B cell (primary cell): ENCODE data around the gene PPP1R13B. TPM values are rescaled to one million over a fixed set of nuclear protein-coding genes. Genes with fewer than 3 reads are reported as not detected.

Experiments
- ATAC-seq: fragments of 200-7000 bp; cut with Tn5 transposase; one replicate; pipeline ENCODE4 v1.10.0; 2021; ENCODE audit warnings: low read depth, mild to moderate bottlenecking, moderate number of reproducible peaks, moderate library complexity
- CTCF ChIA-PET: fragments of 350-600 bp; sonication (Branson Sonifier 250); formaldehyde crosslinking; loops from one replicate; lab custom pipeline; 2021; ENCODE audit warnings: antibody characterized with exemption, inconsistent platforms; lab: Charles Lee
- POLR2A ChIA-PET: fragments of 350-600 bp; sonication (Branson Sonifier 250); formaldehyde crosslinking; loops from one replicate; lab custom pipeline; 2021; ENCODE audit warnings: antibody characterized with exemption; lab: Charles Lee
- DNase-seq: peaks from one replicate; pipeline ENCODE4 v3.0.0; 2013
- H2AFZ ChIP-seq: 2 replicates; pipeline ENCODE4 v1.6.1; 2012; ENCODE audit warnings: mild to moderate bottlenecking, low read depth, low read length; ENCODE audit not compliant: insufficient read depth, poor library complexity, severe bottlenecking
- H3K27ac ChIP-seq, 2 donors: 1 replicate in 1 of 2; 2 replicates in 1 of 2; pipeline ENCODE4 v1.5.1; 2012 to 2013; ENCODE audit warnings: low read length in 2 of 2, mild to moderate bottlenecking in 2 of 2, moderate library complexity in 1 of 2
- H3K27me3 ChIP-seq, 4 experiments: fragments of 200-600 bp in 1 of 4; sonication (generic) in 1 of 4; replicated peaks in 1 of 4; 1 replicate in 2 of 4; 2 replicates in 2 of 4; pipeline versions ENCODE4 v1.6.1 to v1.7.0; 2013 to 2016; ENCODE audit warnings: low read length in 3 of 4, mild to moderate bottlenecking in 2 of 4, mixed read lengths in 1 of 4, moderate library complexity in 1 of 4; ENCODE audit not compliant: insufficient read depth in 4 of 4, control insufficient read depth in 3 of 4; ENCODE audit errors: control extremely low read depth in 1 of 4
- H3K36me3 ChIP-seq, 2 experiments: replicated peaks in 1 of 2; 1 replicate in 1 of 2; 2 replicates in 1 of 2; pipeline versions ENCODE4 v1.6.1 to v1.7.1; 2013; ENCODE audit warnings: low read length in 1 of 2; ENCODE audit not compliant: insufficient read depth in 2 of 2, control insufficient read depth in 1 of 2; ENCODE audit errors: control extremely low read depth in 1 of 2, extremely low read depth in 1 of 2
- H3K4me1 ChIP-seq, 2 donors: fragments of 200-600 bp in 1 of 2; sonication (generic) in 1 of 2; 1 replicate in 1 of 2; 2 replicates in 1 of 2; pipeline versions ENCODE4 v1.5.1 to v1.6.1; 2013 to 2017; ENCODE audit warnings: low read length in 2 of 2; ENCODE audit not compliant: control insufficient read depth in 2 of 2, insufficient read depth in 2 of 2
- H3K4me2 ChIP-seq: replicated peaks from 2 replicates; pipeline ENCODE3; 2012; ENCODE audit warnings: mild to moderate bottlenecking, low read depth, low read length; ENCODE audit not compliant: poor library complexity, severe bottlenecking
- H3K4me3 ChIP-seq, 5 experiments: fragments of 200-600 bp in 1 of 5; sonication (generic) in 1 of 5; 1 replicate in 3 of 5; 2 replicates in 2 of 5; pipeline versions ENCODE4 v1.5.1 to v1.7.0; 2011 to 2016; ENCODE audit warnings: low read length in 4 of 5, mild to moderate bottlenecking in 4 of 5, low read depth in 2 of 5, control low read depth in 1 of 5, moderate library complexity in 1 of 5; ENCODE audit not compliant: insufficient read depth in 1 of 5; ENCODE audit errors: control extremely low read depth in 1 of 5, extremely low read depth in 1 of 5
- H3K79me2 ChIP-seq: fragments of 200-600 bp; sonication (generic); one replicate; pipeline ENCODE4 v1.6.0; 2016; ENCODE audit warnings: low read length; ENCODE audit not compliant: control insufficient read depth, insufficient read depth
- H3K9ac ChIP-seq: fragments of 200-600 bp; sonication (generic); 2 replicates; pipeline ENCODE4 v1.6.1; 2017; ENCODE audit warnings: mild to moderate bottlenecking, low read length, moderate library complexity
- H3K9me3 ChIP-seq, 3 donors: one replicate each; pipeline versions ENCODE4 v1.6.1 to v1.7.1; 2013; ENCODE audit warnings: low read length in 2 of 3; ENCODE audit not compliant: control insufficient read depth in 2 of 3, insufficient read depth in 1 of 3; ENCODE audit errors: control extremely low read depth in 1 of 3
- H4K20me1 ChIP-seq: 2 replicates; pipeline ENCODE4 v1.6.0; 2012; ENCODE audit warnings: mild to moderate bottlenecking, low read length; ENCODE audit not compliant: insufficient read depth, control insufficient read depth, poor library complexity, severe bottlenecking
- H3K27ac Mint-ChIP-seq: one replicate; pipeline ENCODE4 v1.8.0; 2021; ENCODE audit warnings: mixed read lengths
- H3K27me3 Mint-ChIP-seq: one replicate; pipeline ENCODE4 v1.8.0; 2021; ENCODE audit warnings: mixed read lengths
- H3K4me1 Mint-ChIP-seq: one replicate; pipeline ENCODE4 v1.8.0; 2021; ENCODE audit warnings: mixed read lengths
- H3K4me3 Mint-ChIP-seq: one replicate; pipeline ENCODE4 v1.8.0; 2021; ENCODE audit warnings: mixed read lengths
- H3K9me3 Mint-ChIP-seq: one replicate; pipeline ENCODE4 v1.8.0; 2022; ENCODE audit warnings: mixed read lengths; ENCODE audit not compliant: insufficient read depth
- CTCF ChIP-seq: fragments of 200-600 bp; IDR thresholded peaks from one replicate; pipeline ENCODE4 v1.8.0; 2022; ENCODE audit warnings: antibody characterized with exemption, mild to moderate bottlenecking
- EZH2 ChIP-seq: IDR thresholded peaks from 2 replicates; pipeline ENCODE4 v1.6.1; 2012; ENCODE audit warnings: borderline replicate concordance, low read depth, mild to moderate bottlenecking, moderate library complexity, low read length; ENCODE audit not compliant: insufficient read depth, poor library complexity, severe bottlenecking
- WGBS: methylation state at CpG from one replicate; pipeline ENCODE4 v1.1.5; 2013; ENCODE audit warnings: missing lambda C conversion rate; ENCODE audit not compliant: insufficient coverage; 5-methylcytosine and 5-hydroxymethylcytosine counted together
- intact Hi-C: fragments of 100-400 bp; cut with micrococcal nuclease; formaldehyde crosslinking; loops from one replicate; pipeline ENCODE4 v1.10.0; 2022
- polyA plus RNA-seq: library from polyadenylated mRNA; depleted of rRNA; stranded (reverse); fragments of >200 nt; gene quantifications from 2 replicates; pipeline ENCODE4 v1.2.3, GENCODE V29; 2012
- total RNA-seq, 2 donors: library from RNA; stranded (reverse); fragments of 120-200 nt in 1 of 2; gene quantifications; 1 replicate in 1 of 2; 2 replicates in 1 of 2; pipeline versions ENCODE4 v1.2.3 to v1.2.4, GENCODE V29; 2013 to 2022

PPP1R13B gene
- total and polyA plus RNA-seq, 2 donors (not counting 1 experiment from before 2014, with no cell fraction given): 10.1 to 27.7 TPM

DNA sequence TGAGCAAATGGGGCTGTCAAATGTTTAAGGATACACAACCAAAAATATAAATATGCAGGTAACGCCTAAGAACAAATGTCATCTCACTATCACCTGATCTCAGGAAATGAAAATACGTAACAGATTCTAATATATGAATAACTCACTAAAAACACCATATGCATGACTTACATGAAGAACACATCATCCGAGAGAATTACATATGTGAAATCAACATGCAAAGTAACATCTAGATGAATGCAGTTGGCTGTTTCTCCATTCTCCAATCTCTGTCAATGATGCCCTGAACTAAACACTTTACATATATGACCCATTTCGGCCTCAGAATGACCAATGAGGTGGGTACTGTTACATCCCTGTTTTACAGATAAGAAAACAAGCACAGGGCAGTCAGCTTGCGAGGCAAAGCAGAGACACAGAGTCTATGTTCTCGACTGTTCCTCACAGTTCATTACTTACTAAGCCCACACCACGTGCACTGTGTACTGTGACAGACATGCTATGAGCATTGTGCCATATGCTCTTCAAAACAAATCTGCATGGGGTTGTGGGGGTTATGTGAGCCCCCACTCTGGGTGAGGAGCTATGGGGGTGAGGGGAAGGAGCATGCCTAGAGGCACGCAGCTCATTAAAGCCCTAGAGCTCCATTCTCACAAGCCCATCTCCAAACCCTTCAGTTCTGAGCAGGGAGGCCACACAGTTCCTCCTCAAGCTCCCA is 89.2 kb downstream of the PPP1R13B start:
- POLR2A ChIA-PET: no interaction called here
- no peaks in the 10 kb centered on the region for H3K4me1 Mint-ChIP-seq
- H2AFZ ChIP-seq: no peak overlapping the region
- no peaks in the 10 kb centered on the region for H3K79me2 ChIP-seq
- no peak overlapping the region for H3K4me2 ChIP-seq
- TF ChIP-seq EZH2: no peak
- TF ChIP-seq CTCF: no peak
- no peaks in the 10 kb centered on the region for H3K27me3 ChIP-seq
- ATAC-seq (no peak), DNase-seq (no peak)
- no peaks in the 10 kb centered on the region for H3K9me3 Mint-ChIP-seq
- H3K4me3 Mint-ChIP-seq: no peak overlapping the region
- CTCF ChIA-PET: interaction anchor here (0.6 kb wide), 1 partner anchor 74 kb away, joined by 6 read pairs; no protein-coding TSS in a partner anchor
- H3K4me1 ChIP-seq: no peaks in the 10 kb centered on the region
- no peaks in the 10 kb centered on the region for H4K20me1 ChIP-seq
- no peaks in the 10 kb centered on the region for H3K36me3 ChIP-seq
- H3K9ac ChIP-seq: no peak overlapping the region
- H3K27ac Mint-ChIP-seq: no peak overlapping the region
- no peak overlapping the region for H3K4me3 ChIP-seq
- no peaks in the 10 kb centered on the region for H3K9me3 ChIP-seq
- no peak overlapping the region for H3K27ac ChIP-seq
- H3K27me3 Mint-ChIP-seq: no peaks in the 10 kb centered on the region
- intact Hi-C loops: no loop called here
- WGBS: 94% methylated on average over 5 of the region's 8 CpGs

- H3K9me3 Mint-ChIP-seq: no peaks in the 10 kb centered on the region
Measured at GRCh38 chr14:103755060-103755459, 92.3 kb downstream of the PPP1R13B start.

More at GRCh38 chr14:103755060-103755459, 92.3 kb downstream of the PPP1R13B start:
- Histone ChIP-seq H4K20me1 (no peaks in the 10 kb centered on the region), H3K4me1 (no peaks in the 10 kb centered on the region), H3K9me3 (no peaks in the 10 kb centered on the region), H3K36me3 (no peaks in the 10 kb centered on the region), H3K4me2 (no peak overlapping the region), H3K27ac (no peak overlapping the region), H3K27me3 (no peaks in the 10 kb centered on the region), H2AFZ (no peak overlapping the region), H3K79me2 (no peaks in the 10 kb centered on the region), H3K4me3 (no peak overlapping the region), H3K9ac (no peak overlapping the region)
- intact Hi-C loops: no loop called here
- no peak for DNase-seq
- ATAC-seq: no peak
- Mint-ChIP-seq H3K4me3 (no peak overlapping the region), H3K27me3 (no peaks in the 10 kb centered on the region), H3K4me1 (no peaks in the 10 kb centered on the region), H3K27ac (no peak overlapping the region)
- CTCF ChIA-PET: no interaction called here
- TF ChIP-seq CTCF (no peak), EZH2 (no peak)
- 97% methylated on average over 6 of the region's 6 CpGs for WGBS
- POLR2A ChIA-PET: no interaction called here
